HepG2 (cell line): Measurements from ENCODE around the gene ARHGAP4. TPM values are rescaled to one million over a fixed set of nuclear protein-coding genes. Genes with fewer than 3 reads are reported as not detected.

Source experiments
- ATAC-seq: fragments of 200-7000 bp; cut with Tn5 transposase; 3 replicates; pipeline ENCODE4 v1.9.1; 2020; ENCODE audit warnings: mild to moderate bottlenecking, moderate library complexity
- BruUV-seq: library from RNA; stranded (reverse); fragments of 400-500 nt; replicated peaks from 2 replicates; lab custom pipeline; 2021; lab: Mats Ljungman, UMichigan
- CTCF ChIA-PET: fragments of 300-600 bp; formaldehyde crosslinking; extraction: SDS; loops from one replicate; lab custom pipeline; 2021; ENCODE audit warnings: low total read pairs, inconsistent platforms, low intra/inter-chr PET ratio; lab: Yijun Ruan, JAX
- POLR2A ChIA-PET: fragments of 350-600 bp; sonication (Branson Sonifier 250); formaldehyde crosslinking; loops from one replicate; lab custom pipeline; 2020; ENCODE audit warnings: antibody characterized with exemption, inconsistent platforms; lab: Yijun Ruan, JAX
- DNase-seq: peaks from one replicate; pipeline ENCODE4 v3.0.0-alpha.2; 2015; ENCODE audit warnings: low spot score
- FAIRE-seq: peaks from 3 replicates; lab custom pipeline; 2011; peaks lifted over from hg19 to GRCh38; lab: Jason Lieb, UNC
- H2AFZ ChIP-seq: one replicate; pipeline ENCODE4 v1.6.1; 2011; ENCODE audit warnings: low read length, inconsistent platforms
- H3K27ac ChIP-seq: fragments of 300-600 bp; 3 replicates; pipeline ENCODE4 v1.8.0; 2011; ENCODE audit warnings: mixed run types, mild to moderate bottlenecking, mixed read lengths, low read length, inconsistent platforms; ENCODE audit not compliant: insufficient read depth; ENCODE audit errors: extremely low read length
- H3K27me3 ChIP-seq, 2 experiments: fragments of 200-600 bp in 1 of 2; 2 replicates in 1 of 2; 3 replicates in 1 of 2; pipeline versions ENCODE4 v1.6.0 to v1.8.0; 2011; ENCODE audit warnings: low read length in 2 of 2, mild to moderate bottlenecking in 2 of 2, moderate library complexity in 2 of 2, inconsistent platforms in 1 of 2; ENCODE audit not compliant: insufficient read depth in 2 of 2, control insufficient read depth in 1 of 2
- H3K36me3 ChIP-seq, 2 experiments: fragments of 200-600 bp in 1 of 2; replicated peaks in 1 of 2; 2 replicates in 1 of 2; 3 replicates in 1 of 2; pipeline versions ENCODE4 v1.5.1 to v1.8.0; 2011; ENCODE audit warnings: low read length in 2 of 2, inconsistent platforms in 1 of 2; ENCODE audit not compliant: insufficient read depth in 2 of 2, control insufficient read depth in 1 of 2
- H3K4me1 ChIP-seq: 2 replicates; pipeline ENCODE4 v1.5.1; 2012; ENCODE audit warnings: low read length, inconsistent platforms; ENCODE audit not compliant: insufficient read depth
- H3K4me2 ChIP-seq: 2 replicates; pipeline ENCODE4 v1.6.0; 2011; ENCODE audit warnings: low read depth, low read length, inconsistent platforms
- H3K4me3 ChIP-seq, 3 experiments: fragments of 200-600 bp in 1 of 3; sonication (generic), shearing (Covaris generic) in 1 of 3; replicated peaks in 1 of 3; 2 replicates each; pipeline ENCODE4 v1.5.1; 2011 to 2016; ENCODE audit warnings: low read length in 3 of 3, inconsistent platforms in 2 of 3, low read depth in 2 of 3, mild to moderate bottlenecking in 2 of 3, control low read depth in 1 of 3, mixed read lengths in 1 of 3; ENCODE audit not compliant: insufficient read depth in 1 of 3
- H3K79me2 ChIP-seq: one replicate; pipeline ENCODE4 v1.6.1; 2011; ENCODE audit warnings: low read length, inconsistent platforms; ENCODE audit not compliant: insufficient read depth
- H3K9ac ChIP-seq: 2 replicates; pipeline ENCODE4 v1.6.0; 2011; ENCODE audit warnings: mild to moderate bottlenecking, low read depth, low read length, inconsistent platforms; ENCODE audit not compliant: insufficient read depth
- H3K9me3 ChIP-seq: 2 replicates; pipeline ENCODE4 v1.5.1; 2012; ENCODE audit warnings: mild to moderate bottlenecking, low read length
- H4K20me1 ChIP-seq: 2 replicates; pipeline ENCODE4 v1.6.0; 2011; ENCODE audit warnings: inconsistent platforms, mild to moderate bottlenecking, low read length, moderate library complexity; ENCODE audit not compliant: insufficient read depth
- AGO2 ChIP-seq: fragments of 200-400 bp; formaldehyde crosslinking; optimal IDR thresholded peaks from 2 replicates; pipeline ENCODE3; 2017; ENCODE audit warnings: mild to moderate bottlenecking, low read depth, low read length, moderate library complexity
- BRF2 ChIP-seq: sonication (generic); formaldehyde crosslinking; IDR thresholded peaks from 2 replicates; pipeline ENCODE4 v1.8.1; 2022; ENCODE audit warnings: mild to moderate bottlenecking, missing genetic modification reagents
- FLYWCH1 ChIP-seq: sonication (generic); formaldehyde crosslinking; IDR thresholded peaks from 2 replicates; pipeline ENCODE4 v1.8.1; 2023; ENCODE audit warnings: mild to moderate bottlenecking, missing genetic modification reagents
- NFE2L2 ChIP-seq: fragments of 150-350 bp; IDR thresholded peaks from 2 replicates; pipeline ENCODE4 v1.6.1; 2014; ENCODE audit warnings: low read length
- NFIB ChIP-seq: sonication (generic); formaldehyde crosslinking; IDR thresholded peaks from 2 replicates; pipeline ENCODE4 v1.9.0; 2021; ENCODE audit warnings: missing genetic modification reagents, mild to moderate bottlenecking, borderline replicate concordance
- SKIL ChIP-seq: sonication (generic); formaldehyde crosslinking; IDR thresholded peaks from 2 replicates; pipeline ENCODE4 v1.8.0; 2022; ENCODE audit warnings: missing genetic modification reagents, mild to moderate bottlenecking, moderate library complexity, borderline replicate concordance
- TFE3 ChIP-seq: IDR thresholded peaks from 2 replicates; pipeline ENCODE4 v1.6.1; 2016
- ZNF101 ChIP-seq: sonication (generic); formaldehyde crosslinking; IDR thresholded peaks from 2 replicates; pipeline ENCODE4 v1.4.0; 2020; ENCODE audit warnings: mild to moderate bottlenecking, low read depth, missing genetic modification reagents, borderline replicate concordance
- ZNF337 ChIP-seq: sonication (generic); formaldehyde crosslinking; IDR thresholded peaks from 2 replicates; pipeline ENCODE4 v1.5.1; 2020; ENCODE audit warnings: missing genetic modification reagents, low read depth, mild to moderate bottlenecking, borderline replicate concordance
- ZNF605 ChIP-seq: sonication (generic); formaldehyde crosslinking; IDR thresholded peaks from 2 replicates; pipeline ENCODE4 v1.8.0; 2022; ENCODE audit warnings: mild to moderate bottlenecking, missing genetic modification reagents
- WGBS: methylation state at CpG from one replicate; pipeline ENCODE4 v1.1.6; 2017; ENCODE audit warnings: low lambda C conversion rate; 5-methylcytosine and 5-hydroxymethylcytosine counted together
- in situ Hi-C: cut with HindIII; loops from 2 replicates; pipeline ENCODE4 v1.10.0; 2017; ENCODE audit warnings: low pct_unique_long_range_greater_than_20kb; ENCODE audit not compliant: extremely low pct_ligation_motif_present
- intact Hi-C: fragments of 100-400 bp; cut with micrococcal nuclease; formaldehyde crosslinking; loops from one replicate; pipeline ENCODE4 v1.10.0; 2022; ENCODE audit not compliant: unreplicated experiment
- polyA plus RNA-seq, 8 experiments: library from polyadenylated mRNA; depleted of rRNA in 3 of 8; stranded (reverse) in 7 of 8; unstranded in 1 of 8; fragments of >200 nt; fragmentation: Illumina TruSeq in 4 of 8; extraction: Trizol in 4 of 8; gene quantifications; 2 replicates each; pipeline versions ENCODE4 v1.2.1 to v1.2.3, GENCODE V29; 2011 to 2016; ENCODE audit warnings: low read depth in 4 of 8, missing spikeins in 1 of 8, mixed read lengths in 1 of 8; ENCODE audit not compliant: insufficient read depth in 1 of 8
- total RNA-seq, 5 experiments: library from RNA; depleted of rRNA; stranded (reverse); fragments of >200 nt; fragmentation: Illumina TruSeq; extraction: Trizol; gene quantifications; 2 replicates each; pipeline ENCODE4 v1.2.3, GENCODE V29; 2016; ENCODE audit warnings: low read depth in 1 of 5

The ARHGAP4 gene
- total and polyA plus RNA-seq, 2 of the 13 experiments (the other 11 are each of a cell fraction or from before 2014, with no cell fraction given), result 0.57 to 0.64 TPM

- Histone ChIP-seq H3K36me3 (no peaks in the 10 kb centered on the region), H3K4me2 (no peak overlapping the region), H2AFZ (no peak overlapping the region), H3K79me2 (no peaks in the 10 kb centered on the region), H3K9ac (no peak overlapping the region), H3K4me1 (no peaks in the 10 kb centered on the region), H4K20me1 (no peaks in the 10 kb centered on the region), H3K27ac (no peak overlapping the region), H3K9me3 (no peaks in the 10 kb centered on the region), H3K27me3 (no peaks in the 10 kb centered on the region), H3K4me3 (no peak overlapping the region)
- ATAC-seq (no peak), FAIRE-seq (no peak), DNase-seq (no peak)
- TF ChIP-seq ZNF337 (CRISPR knock-in tag), result no peak
- TF ChIP-seq AGO2, result no peak
- no peak for TF ChIP-seq ZNF605 (CRISPR knock-in tag)
- no peak for TF ChIP-seq BRF2 (CRISPR knock-in tag)
- no peak for TF ChIP-seq NFIB
- no peak for TF ChIP-seq NFE2L2
- TF ChIP-seq ZNF101, result no peak
- TF ChIP-seq FLYWCH1 (CRISPR knock-in tag), result no peak
- no peak for TF ChIP-seq TFE3
- TF ChIP-seq SKIL (CRISPR knock-in tag), result no peak
- WGBS, result no CpG with 5 or more reads among the region's 11 CpGs
- intact Hi-C loops, result no loop called here
- ChIA-PET POLR2A (no interaction called here), CTCF (no interaction called here)
- in situ Hi-C loops, result no loop called here
- no TSS peak for BruUV-seq
These were observed 60.8 kb downstream of the ARHGAP4 start for GRCh38 chrX:153865321-153865580.
